Measurements from ENCODE around the gene SIGLEC8. TPM values are rescaled to one million over a fixed set of nuclear protein-coding genes. Genes with fewer than 3 reads are reported as not detected.

Gene SIGLEC8
- total RNA-seq, 1 donor = not detected

- no peaks in the 10 kb centered on the region for H3K27me3 ChIP-seq (ENCODE audit: insufficient read depth, low read length)
- no peak for DNase-seq (ENCODE audit: insufficient read length, low spot score, missing footprints)
- no peak for TF ChIP-seq CTCF (IDR thresholded peaks at IDR 0.05; ENCODE audit: extremely low read depth, low read depth, low read length)
- no peaks in the 10 kb centered on the region for H3K9me3 ChIP-seq (ENCODE audit: low read depth, low read length)
- H2AFZ ChIP-seq (ENCODE audit: low read length) = no peak overlapping the region
- H3K79me2 ChIP-seq (ENCODE audit: insufficient read depth, low read length) = no peaks in the 10 kb centered on the region
- no peak overlapping the region for H3K27ac ChIP-seq (ENCODE audit: low read depth, low read length)
- H4K20me1 ChIP-seq (ENCODE audit: insufficient read depth, low read length) = no peaks in the 10 kb centered on the region
- no peak overlapping the region for H3K4me3 ChIP-seq (ENCODE audit: insufficient read depth, low read length)
- H3K4me2 ChIP-seq (ENCODE audit: insufficient read depth, low read length) = no peak overlapping the region
- H3K4me1 ChIP-seq (ENCODE audit: insufficient read depth, low read length) = no peaks in the 10 kb centered on the region
- no peaks in the 10 kb centered on the region for H3K36me3 ChIP-seq (ENCODE audit: insufficient read depth, low read length)
These were observed 11.4 kb upstream of the SIGLEC8 start for GRCh38 chr19:51469629-51470028.

GRCh38 chr19:51469162-51469561, 10.9 kb upstream of the SIGLEC8 start:
- peaks cover 4% of the 10 kb centered on the region for H3K27me3 ChIP-seq (ENCODE audit: insufficient read depth, low read length)
- no peaks in the 10 kb centered on the region for H4K20me1 ChIP-seq (ENCODE audit: insufficient read depth, low read length)
- H3K36me3 ChIP-seq (ENCODE audit: insufficient read depth, low read length) = no peaks in the 10 kb centered on the region
- H3K27ac ChIP-seq (ENCODE audit: low read depth, low read length) = no peak overlapping the region
- H3K4me3 ChIP-seq (ENCODE audit: insufficient read depth, low read length) = no peak overlapping the region
- H2AFZ ChIP-seq (ENCODE audit: low read length) = no peak overlapping the region
- H3K4me1 ChIP-seq (ENCODE audit: insufficient read depth, low read length) = no peaks in the 10 kb centered on the region
- no peaks in the 10 kb centered on the region for H3K79me2 ChIP-seq (ENCODE audit: insufficient read depth, low read length)
- no peak for TF ChIP-seq CTCF (IDR thresholded peaks at IDR 0.05; ENCODE audit: extremely low read depth, low read depth, low read length)
- no peak overlapping the region for H3K4me2 ChIP-seq (ENCODE audit: insufficient read depth, low read length)
- DNase-seq (ENCODE audit: insufficient read length, low spot score, missing footprints) = no peak
- no peaks in the 10 kb centered on the region for H3K9me3 ChIP-seq (ENCODE audit: low read depth, low read length)

GRCh38 chr19:51468545-51468920, 10.3 kb upstream of the SIGLEC8 start:
- Histone ChIP-seq H3K27me3 (ENCODE audit: insufficient read depth, low read length) (peaks cover 4% of the 10 kb centered on the region), H3K9me3 (ENCODE audit: low read depth, low read length) (no peaks in the 10 kb centered on the region), H3K4me3 (ENCODE audit: insufficient read depth, low read length) (no peak overlapping the region), H2AFZ (ENCODE audit: low read length) (no peak overlapping the region), H3K4me2 (ENCODE audit: insufficient read depth, low read length) (no peak overlapping the region), H3K36me3 (ENCODE audit: insufficient read depth, low read length) (no peaks in the 10 kb centered on the region), H4K20me1 (ENCODE audit: insufficient read depth, low read length) (no peaks in the 10 kb centered on the region), H3K79me2 (ENCODE audit: insufficient read depth, low read length) (no peaks in the 10 kb centered on the region), H3K27ac (ENCODE audit: low read depth, low read length) (no peak overlapping the region), H3K4me1 (ENCODE audit: insufficient read depth, low read length) (no peaks in the 10 kb centered on the region)
- DNase-seq (ENCODE audit: insufficient read length, low spot score, missing footprints) = no peak
- TF ChIP-seq CTCF (IDR thresholded peaks at IDR 0.05; ENCODE audit: extremely low read depth, low read depth, low read length) = no peak

GRCh38 chr19:51467864-51468544, 9.8 kb upstream of the SIGLEC8 start:
- no peak for TF ChIP-seq CTCF (IDR thresholded peaks at IDR 0.05; ENCODE audit: extremely low read depth, low read depth, low read length)

More at GRCh38 chr19:51467864-51468544, 9.8 kb upstream of the SIGLEC8 start:
- H3K27me3 ChIP-seq (ENCODE audit: insufficient read depth, low read length) = peaks cover 6% of the 10 kb centered on the region
- H2AFZ ChIP-seq (ENCODE audit: low read length) = no peak overlapping the region
- H4K20me1 ChIP-seq (ENCODE audit: insufficient read depth, low read length) = no peaks in the 10 kb centered on the region
- no peak for DNase-seq (ENCODE audit: insufficient read length, low spot score, missing footprints)
- no peaks in the 10 kb centered on the region for H3K4me1 ChIP-seq (ENCODE audit: insufficient read depth, low read length)
- H3K79me2 ChIP-seq (ENCODE audit: insufficient read depth, low read length) = no peaks in the 10 kb centered on the region
- no peak overlapping the region for H3K4me3 ChIP-seq (ENCODE audit: insufficient read depth, low read length)
- no peaks in the 10 kb centered on the region for H3K36me3 ChIP-seq (ENCODE audit: insufficient read depth, low read length)
- no peak overlapping the region for H3K27ac ChIP-seq (ENCODE audit: low read depth, low read length)
- H3K4me2 ChIP-seq (ENCODE audit: insufficient read depth, low read length) = no peak overlapping the region
- H3K9me3 ChIP-seq (ENCODE audit: low read depth, low read length) = no peaks in the 10 kb centered on the region

All from osteoblast (primary cell).